Bronchial epithelial cell (primary cell): ENCODE results near the gene SYNE1. TPM values are rescaled to one million over a fixed set of nuclear protein-coding genes. Genes with fewer than 3 reads are reported as not detected.

Source experiments
- DNase-seq: peaks from one replicate; pipeline ENCODE4 v3.0.0-alpha.2; 2010; ENCODE audit warnings: low read depth
- FAIRE-seq: peaks from 2 replicates; lab custom pipeline; 2011; peaks lifted over from hg19 to GRCh38; lab: Jason Lieb, UNC
- H3K27me3 ChIP-seq: 2 replicates; pipeline ENCODE4 v1.5.1; 2011; ENCODE audit warnings: low read length; ENCODE audit not compliant: control insufficient read depth, insufficient read depth
- H3K36me3 ChIP-seq: 2 replicates; pipeline ENCODE4 v1.5.1; 2011; ENCODE audit warnings: low read length; ENCODE audit not compliant: control insufficient read depth, insufficient read depth
- H3K4me3 ChIP-seq: 2 replicates; pipeline ENCODE4 v1.5.1; 2011; ENCODE audit warnings: mild to moderate bottlenecking, low read depth, low read length, control low read depth
- total RNA-seq: library from RNA; depleted of rRNA; stranded (reverse); fragments of >200 nt; gene quantifications from 2 replicates; pipeline ENCODE4 v1.2.1, GENCODE V29; 2014
- TF ChIP-seq, protein P1 (sequence below): IDR thresholded peaks from 2 replicates; pipeline ENCODE4 v1.5.1; 2011; ENCODE audit warnings: mild to moderate bottlenecking, moderate library complexity, low read length, control low read depth, inconsistent platforms; ENCODE audit not compliant: insufficient read depth, severe bottlenecking

The SYNE1 gene
- total RNA-seq, 1 donor from 2014 or later = 15.8 TPM

GRCh38 chr6:152457949-152458624 lies 179.1 kb downstream of the SYNE1 start:
- DNase-seq = no peak
- H3K27me3 ChIP-seq = peaks cover 2% of the 10 kb centered on the region
- TF ChIP-seq, protein P1, sequence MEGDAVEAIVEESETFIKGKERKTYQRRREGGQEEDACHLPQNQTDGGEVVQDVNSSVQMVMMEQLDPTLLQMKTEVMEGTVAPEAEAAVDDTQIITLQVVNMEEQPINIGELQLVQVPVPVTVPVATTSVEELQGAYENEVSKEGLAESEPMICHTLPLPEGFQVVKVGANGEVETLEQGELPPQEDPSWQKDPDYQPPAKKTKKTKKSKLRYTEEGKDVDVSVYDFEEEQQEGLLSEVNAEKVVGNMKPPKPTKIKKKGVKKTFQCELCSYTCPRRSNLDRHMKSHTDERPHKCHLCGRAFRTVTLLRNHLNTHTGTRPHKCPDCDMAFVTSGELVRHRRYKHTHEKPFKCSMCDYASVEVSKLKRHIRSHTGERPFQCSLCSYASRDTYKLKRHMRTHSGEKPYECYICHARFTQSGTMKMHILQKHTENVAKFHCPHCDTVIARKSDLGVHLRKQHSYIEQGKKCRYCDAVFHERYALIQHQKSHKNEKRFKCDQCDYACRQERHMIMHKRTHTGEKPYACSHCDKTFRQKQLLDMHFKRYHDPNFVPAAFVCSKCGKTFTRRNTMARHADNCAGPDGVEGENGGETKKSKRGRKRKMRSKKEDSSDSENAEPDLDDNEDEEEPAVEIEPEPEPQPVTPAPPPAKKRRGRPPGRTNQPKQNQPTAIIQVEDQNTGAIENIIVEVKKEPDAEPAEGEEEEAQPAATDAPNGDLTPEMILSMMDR = no peak
- no peak for FAIRE-seq
- no peak overlapping the region for H3K4me3 ChIP-seq
- no peaks in the 10 kb centered on the region for H3K36me3 ChIP-seq

DNA sequence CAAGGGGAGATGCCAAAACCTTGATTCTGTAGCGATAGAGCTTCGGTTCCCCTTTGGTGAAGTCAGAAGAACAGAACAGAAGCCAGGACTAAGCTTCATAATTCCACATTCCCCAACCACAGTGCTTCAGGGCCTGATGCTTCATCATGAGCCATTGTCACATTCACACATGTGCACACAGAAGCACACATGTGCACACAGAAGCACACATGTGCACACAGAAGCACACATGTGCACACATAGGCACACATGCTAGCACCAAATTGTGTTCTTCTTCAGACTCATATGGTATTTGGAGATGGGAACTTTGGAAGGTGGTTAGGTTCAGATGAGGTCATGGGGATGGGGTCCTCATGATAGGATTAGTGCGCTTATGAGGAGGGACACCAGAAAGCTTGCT lies 183.2 kb downstream of the SYNE1 start:
- no peak overlapping the region for H3K4me3 ChIP-seq
- no peaks in the 10 kb centered on the region for H3K36me3 ChIP-seq
- peak; percentile 92 for FAIRE-seq
- H3K27me3 ChIP-seq = peaks cover 2% of the 10 kb centered on the region
- no peak for DNase-seq
- TF ChIP-seq, protein P1 = no peak

- H3K4me3 ChIP-seq = no peak overlapping the region
- FAIRE-seq (no peak), DNase-seq (no peak)
- TF ChIP-seq, protein P1 = no peak
- H3K27me3 ChIP-seq = peaks cover 2% of the 10 kb centered on the region
- no peaks in the 10 kb centered on the region for H3K36me3 ChIP-seq
Measured at GRCh38 chr6:152453421-152453820, 183.7 kb downstream of the SYNE1 start.

DNA sequence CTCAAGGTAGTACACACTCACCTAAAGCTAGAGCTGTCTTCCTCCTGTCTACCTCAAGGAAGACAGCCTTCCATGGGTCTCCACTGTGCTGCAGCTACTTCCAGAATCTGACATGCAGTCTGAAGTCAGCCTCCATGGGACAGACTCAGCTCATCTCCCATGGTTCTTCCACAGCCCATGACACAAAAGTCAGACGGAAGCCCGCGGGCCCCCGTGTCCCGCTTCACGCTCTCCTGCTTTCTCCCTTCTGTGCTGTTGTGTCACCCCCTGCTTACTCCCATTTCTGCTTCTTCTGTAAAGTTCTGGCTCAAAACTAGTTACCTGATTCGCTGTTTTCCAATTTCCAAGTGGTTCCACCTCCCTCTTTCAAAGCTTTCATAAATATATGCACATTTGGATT lies 184.5 kb downstream of the SYNE1 start:
- H3K36me3 ChIP-seq = no peaks in the 10 kb centered on the region
- TF ChIP-seq, protein P1 = no peak
- FAIRE-seq (no peak), DNase-seq (no peak)
- H3K27me3 ChIP-seq = peaks cover 2% of the 10 kb centered on the region
- H3K4me3 ChIP-seq = no peak overlapping the region

- peaks cover 2% of the 10 kb centered on the region for H3K27me3 ChIP-seq
- no peak overlapping the region for H3K4me3 ChIP-seq
- no peak for FAIRE-seq
Measured at GRCh38 chr6:152450519-152450918, 186.6 kb downstream of the SYNE1 start.

More at GRCh38 chr6:152450519-152450918, 186.6 kb downstream of the SYNE1 start:
- TF ChIP-seq, protein P1 = no peak
- DNase-seq = no peak
- H3K36me3 ChIP-seq = no peaks in the 10 kb centered on the region
